ENCODE measurements around the gene AP2A2.

Gene AP2A2

GRCh38 chr11:925496-926301 lies at the start of gene AP2A2:
Gene AP2A2 (plus strand): TSS chr11:925870. CDS start chr11:926022, 152 bp downstream.
- peak; percentile 77 to 78 for DNase-seq (ENCODE audit: low read depth in 2 of 2)

- no peak for DNase-seq (ENCODE audit: low read depth in 2 of 2)
These were observed 49.1 kb upstream of the AP2A2 start for GRCh38 chr11:876545-876944.

GRCh38 chr11:877565-877964 lies 48.1 kb upstream of the AP2A2 start:
- DNase-seq (ENCODE audit: low read depth in 2 of 2) = no peak

- DNase-seq (ENCODE audit: low read depth in 2 of 2) = no peak
These were observed 45.2 kb upstream of the AP2A2 start for GRCh38 chr11:880447-880846.

- DNase-seq (ENCODE audit: low read depth in 2 of 2) = no peak
These were observed 43.1 kb upstream of the AP2A2 start for GRCh38 chr11:882596-882995.

- no peak for DNase-seq (ENCODE audit: low read depth in 2 of 2)
These were observed 42.1 kb upstream of the AP2A2 start for GRCh38 chr11:883527-883926.

GRCh38 chr11:884578-885070 lies 41.0 kb upstream of the AP2A2 start:
- no peak for DNase-seq (ENCODE audit: low read depth in 2 of 2)

- DNase-seq (ENCODE audit: low read depth in 2 of 2) = no peak
These were observed 39.1 kb upstream of the AP2A2 start for GRCh38 chr11:886568-886967.

- DNase-seq (ENCODE audit: low read depth in 2 of 2) = no peak
These were observed 38.1 kb upstream of the AP2A2 start for GRCh38 chr11:887589-887988.

GRCh38 chr11:888310-889212 lies 37.1 kb upstream of the AP2A2 start:
- no peak for DNase-seq (ENCODE audit: low read depth in 2 of 2)

GRCh38 chr11:889257-889656 lies 36.4 kb upstream of the AP2A2 start:
- no peak for DNase-seq (ENCODE audit: low read depth in 2 of 2)

GRCh38 chr11:889687-890475 lies 35.8 kb upstream of the AP2A2 start:
- DNase-seq (ENCODE audit: low read depth in 2 of 2) = no peak

- no peak for DNase-seq (ENCODE audit: low read depth in 2 of 2)
These were observed 34.7 kb upstream of the AP2A2 start for GRCh38 chr11:890794-891540.

- no peak for DNase-seq (ENCODE audit: low read depth in 2 of 2)
These were observed 32.5 kb upstream of the AP2A2 start for GRCh38 chr11:893008-893654.

- no peak for DNase-seq (ENCODE audit: low read depth in 2 of 2)
These were observed 31.0 kb upstream of the AP2A2 start for GRCh38 chr11:894575-895201.

GRCh38 chr11:895331-896110 lies 30.1 kb upstream of the AP2A2 start:
- DNase-seq (ENCODE audit: low read depth in 2 of 2) = no peak

GRCh38 chr11:897253-898142 lies 28.2 kb upstream of the AP2A2 start:
- no peak for DNase-seq (ENCODE audit: low read depth in 2 of 2)

- DNase-seq (ENCODE audit: low read depth in 2 of 2) = no peak
These were observed 27.5 kb upstream of the AP2A2 start for GRCh38 chr11:898143-898511.
